Caco-2 (cell line): ENCODE measurements around the gene APMAP. TPM values are rescaled to one million over a fixed set of nuclear protein-coding genes. Genes with fewer than 3 reads are reported as not detected.

Source experiments
- BruUV-seq: library from RNA; stranded (reverse); fragments of 400-500 nt; replicated peaks from 2 replicates; lab custom pipeline; 2021; lab: Mats Ljungman, UMichigan
- CTCF ChIA-PET: fragments of 300-600 bp; sonication (Branson Sonifier 250); formaldehyde crosslinking; loops from one replicate; lab custom pipeline; 2022; ENCODE audit warnings: antibody characterized with exemption; lab: Charles Lee
- POLR2A ChIA-PET: fragments of 300-600 bp; sonication (Branson Sonifier 250); formaldehyde crosslinking; loops from one replicate; lab custom pipeline; 2022; ENCODE audit warnings: antibody characterized with exemption; lab: Charles Lee
- DNase-seq, 2 experiments: peaks; one replicate each; pipeline versions ENCODE4 v3.0.0 to v3.0.0-alpha.2; 2020 to 2022
- H3K27me3 ChIP-seq: replicated peaks from 2 replicates; pipeline ENCODE4 v1.6.0; 2011; ENCODE audit warnings: low read length; ENCODE audit not compliant: control insufficient read depth, insufficient read depth
- H3K36me3 ChIP-seq: 2 replicates; pipeline ENCODE4 v1.5.1; 2011; ENCODE audit warnings: low read length; ENCODE audit not compliant: control insufficient read depth, insufficient read depth
- H3K4me1 ChIP-seq: fragments of 250-450 bp; sonication (Bioruptor Pico); 2 replicates; pipeline ENCODE4 v1.5.1; 2020; ENCODE audit warnings: mild to moderate bottlenecking
- H3K4me3 ChIP-seq: 2 replicates; pipeline ENCODE4 v1.5.1; 2011; ENCODE audit warnings: low read depth, mild to moderate bottlenecking, control low read depth, low read length
- H3K9me3 ChIP-seq: fragments of 250-450 bp; sonication (Bioruptor Pico); 2 replicates; pipeline ENCODE4 v1.5.1; 2020; ENCODE audit warnings: mild to moderate bottlenecking, moderate library complexity
- H3K27ac Mint-ChIP-seq: one replicate; pipeline ENCODE4 v1.8.0; 2022; ENCODE audit warnings: mixed read lengths; ENCODE audit not compliant: unreplicated experiment
- H3K27me3 Mint-ChIP-seq: one replicate; pipeline ENCODE4 v1.8.0; 2022; ENCODE audit warnings: mixed read lengths; ENCODE audit not compliant: insufficient read depth, unreplicated experiment
- H3K36me3 Mint-ChIP-seq: one replicate; pipeline ENCODE4 v1.8.0; 2022; ENCODE audit warnings: mild to moderate bottlenecking, mixed read lengths; ENCODE audit not compliant: insufficient read depth, unreplicated experiment
- H3K4me1 Mint-ChIP-seq: one replicate; pipeline ENCODE4 v1.8.0; 2022; ENCODE audit warnings: low read depth, mixed read lengths; ENCODE audit not compliant: unreplicated experiment
- H3K4me3 Mint-ChIP-seq: one replicate; pipeline ENCODE4 v1.8.0; 2022; ENCODE audit warnings: mild to moderate bottlenecking, moderate library complexity, mixed read lengths; ENCODE audit not compliant: unreplicated experiment
- H3K9me3 Mint-ChIP-seq: one replicate; pipeline ENCODE4 v1.8.0; 2022; ENCODE audit warnings: mixed read lengths; ENCODE audit not compliant: unreplicated experiment
- CTCF ChIP-seq, 2 experiments: fragments of 200-600 bp in 1 of 2; IDR thresholded peaks; 1 replicate in 1 of 2; 2 replicates in 1 of 2; pipeline versions ENCODE4 v1.5.1 to v1.8.0; 2011 to 2022; ENCODE audit warnings: antibody characterized with exemption in 1 of 2, control low read depth in 1 of 2, inconsistent platforms in 1 of 2, low read depth in 1 of 2, low read length in 1 of 2, mild to moderate bottlenecking in 1 of 2, moderate library complexity in 1 of 2; ENCODE audit not compliant: insufficient read depth in 1 of 2, severe bottlenecking in 1 of 2, unreplicated experiment in 1 of 2
- intact Hi-C: fragments of 100-400 bp; cut with micrococcal nuclease; formaldehyde crosslinking; loops from one replicate; pipeline ENCODE4 v1.10.0; 2022; ENCODE audit not compliant: unreplicated experiment
- total RNA-seq: library from RNA; stranded (reverse); gene quantifications from 2 replicates; pipeline ENCODE4 v1.2.3, GENCODE V29; 2022

The APMAP gene
- total RNA-seq, 1 experiment from 2014 or later: 138 TPM

- BruUV-seq: no TSS peak
- no peak overlapping the region for H3K4me3 ChIP-seq
- CTCF ChIA-PET: no interaction called here
- H3K9me3 Mint-ChIP-seq: peaks cover 46% of the 10 kb centered on the region
- no peaks in the 10 kb centered on the region for H3K4me1 Mint-ChIP-seq
- no peaks in the 10 kb centered on the region; the same call in 1 of the 2 replicates for H3K27me3 ChIP-seq
- DNase-seq: no peak
- intact Hi-C loops: no loop called here
- POLR2A ChIA-PET: no interaction called here
- H3K36me3 Mint-ChIP-seq: no peaks in the 10 kb centered on the region
- no peak for TF ChIP-seq CTCF (IDR thresholded peaks at IDR 0.05; ENCODE audit: insufficient read depth in 1 of 2, low read depth in 1 of 2, low read length in 1 of 2, severe bottlenecking in 1 of 2, unreplicated experiment in 1 of 2)
- H3K4me1 ChIP-seq: no peaks in the 10 kb centered on the region
- no peak overlapping the region for H3K4me3 Mint-ChIP-seq
- H3K9me3 ChIP-seq: peaks cover 5% of the 10 kb centered on the region
- H3K27me3 Mint-ChIP-seq: no peaks in the 10 kb centered on the region
- no peak overlapping the region for H3K27ac Mint-ChIP-seq
- no peaks in the 10 kb centered on the region for H3K36me3 ChIP-seq
Observed at GRCh38 chr20:24943731-24944130, 48.8 kb downstream of the APMAP start.

DNA sequence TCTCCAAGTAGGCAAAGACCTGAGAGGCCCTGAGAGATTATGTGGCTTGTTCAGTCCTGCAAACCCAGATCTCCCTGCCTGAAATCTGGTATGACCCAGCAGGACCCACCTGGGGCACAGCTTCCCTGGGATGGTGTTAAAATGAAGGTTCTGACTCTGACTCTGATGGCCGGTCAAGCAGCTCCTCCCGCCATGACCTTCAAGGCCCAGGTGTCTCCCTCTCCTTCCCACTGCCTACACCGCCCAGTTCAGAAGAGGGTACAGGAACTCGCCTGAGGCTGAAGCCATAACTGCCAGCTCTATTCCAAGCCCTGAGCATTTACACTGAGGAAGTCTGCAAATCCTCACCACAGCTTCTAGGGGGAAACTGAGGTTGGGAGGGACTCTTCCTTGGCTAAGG, 49.4 kb downstream of the APMAP start:
- Histone ChIP-seq H3K9me3 (peaks cover 5% of the 10 kb centered on the region), H3K4me1 (no peaks in the 10 kb centered on the region), H3K4me3 (no peak overlapping the region), H3K36me3 (no peaks in the 10 kb centered on the region), H3K27me3 (no peaks in the 10 kb centered on the region; the same call in 1 of the 2 replicates)
- Mint-ChIP-seq H3K36me3 (no peaks in the 10 kb centered on the region), H3K4me3 (no peak overlapping the region), H3K4me1 (no peaks in the 10 kb centered on the region), H3K27me3 (no peaks in the 10 kb centered on the region), H3K27ac (no peak overlapping the region), H3K9me3 (peaks cover 42% of the 10 kb centered on the region)
- no peak for TF ChIP-seq CTCF (IDR thresholded peaks at IDR 0.05; ENCODE audit: insufficient read depth in 1 of 2, low read depth in 1 of 2, low read length in 1 of 2, severe bottlenecking in 1 of 2, unreplicated experiment in 1 of 2)
- BruUV-seq: no TSS peak
- ChIA-PET POLR2A (no interaction called here), CTCF (no interaction called here)
- intact Hi-C loops: no loop called here
- no peak for DNase-seq

DNA sequence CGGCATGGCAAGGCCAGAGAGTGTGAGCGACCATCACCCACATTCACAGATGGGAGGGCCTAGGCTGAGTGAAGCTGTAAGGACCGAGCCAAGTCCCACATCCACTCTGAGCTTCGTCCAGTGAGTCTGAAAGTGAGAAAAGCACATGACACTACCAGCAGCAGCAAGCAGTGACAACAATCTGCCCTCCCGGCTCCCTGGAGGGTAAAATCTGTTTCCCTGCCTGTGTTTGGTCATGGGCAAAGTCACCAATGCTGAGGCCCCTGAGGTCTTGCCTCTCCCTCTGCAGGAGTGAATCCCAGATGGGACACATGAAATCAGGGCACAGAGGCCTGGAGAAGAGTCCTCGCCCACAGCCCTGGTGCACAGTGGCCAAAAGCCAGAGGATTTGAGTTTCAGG, 49.9 kb downstream of the APMAP start:
- H3K4me3 ChIP-seq: no peak overlapping the region
- peaks cover 5% of the 10 kb centered on the region for H3K9me3 ChIP-seq
- Mint-ChIP-seq H3K9me3 (peaks cover 37% of the 10 kb centered on the region), H3K4me1 (no peaks in the 10 kb centered on the region), H3K27ac (no peak overlapping the region), H3K4me3 (no peak overlapping the region), H3K36me3 (no peaks in the 10 kb centered on the region), H3K27me3 (no peaks in the 10 kb centered on the region)
- no peaks in the 10 kb centered on the region for H3K36me3 ChIP-seq
- BruUV-seq: no TSS peak
- intact Hi-C loops: no loop called here
- no peaks in the 10 kb centered on the region; the same call in 1 of the 2 replicates for H3K27me3 ChIP-seq
- ChIA-PET CTCF (no interaction called here), POLR2A (no interaction called here)
- DNase-seq: no peak
- H3K4me1 ChIP-seq: no peaks in the 10 kb centered on the region
- no peak for TF ChIP-seq CTCF (IDR thresholded peaks at IDR 0.05; ENCODE audit: insufficient read depth in 1 of 2, low read depth in 1 of 2, low read length in 1 of 2, severe bottlenecking in 1 of 2, unreplicated experiment in 1 of 2)
